ENCODE data around the gene TMEM117.

Gene TMEM117

DNA sequence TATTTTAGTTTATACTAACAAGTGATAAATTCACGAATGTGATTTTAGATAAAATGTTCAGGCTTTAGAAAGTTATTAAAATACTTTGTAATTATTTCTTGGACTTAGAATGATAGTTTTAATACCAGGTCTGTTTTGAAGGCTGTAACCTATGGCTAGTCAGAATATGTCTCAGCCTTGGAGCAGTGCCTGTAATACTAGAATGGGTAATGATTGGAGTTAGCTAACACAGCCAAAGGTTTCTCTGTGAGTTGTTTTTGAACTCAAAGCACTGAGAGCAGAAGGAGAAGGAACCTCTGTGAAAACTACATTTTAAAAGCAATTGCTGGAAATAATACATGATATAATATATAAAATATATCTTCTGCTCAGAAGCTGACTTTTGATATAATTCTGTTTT, 110.1 kb downstream of the TMEM117 start:
- Histone ChIP-seq H3K4me2 (ENCODE audit: low read length) (no peak overlapping the region), H3K9me3 (ENCODE audit: control insufficient read depth, low read length) (no peaks in the 10 kb centered on the region), H3K4me1 (no peaks in the 10 kb centered on the region), H3K27ac (no peak overlapping the region), H3K4me3 (ENCODE audit: low read depth, low read length) (no peak overlapping the region), H2AFZ (no peak overlapping the region), H3K36me3 (ENCODE audit: control insufficient read depth, insufficient read depth, low read length) (no peaks in the 10 kb centered on the region), H3K79me2 (no peaks in the 10 kb centered on the region), H3K9ac (no peak overlapping the region), H3K27me3 (ENCODE audit: control insufficient read depth, insufficient read depth, low read length) (no peaks in the 10 kb centered on the region)
- TF ChIP-seq, protein P1, sequence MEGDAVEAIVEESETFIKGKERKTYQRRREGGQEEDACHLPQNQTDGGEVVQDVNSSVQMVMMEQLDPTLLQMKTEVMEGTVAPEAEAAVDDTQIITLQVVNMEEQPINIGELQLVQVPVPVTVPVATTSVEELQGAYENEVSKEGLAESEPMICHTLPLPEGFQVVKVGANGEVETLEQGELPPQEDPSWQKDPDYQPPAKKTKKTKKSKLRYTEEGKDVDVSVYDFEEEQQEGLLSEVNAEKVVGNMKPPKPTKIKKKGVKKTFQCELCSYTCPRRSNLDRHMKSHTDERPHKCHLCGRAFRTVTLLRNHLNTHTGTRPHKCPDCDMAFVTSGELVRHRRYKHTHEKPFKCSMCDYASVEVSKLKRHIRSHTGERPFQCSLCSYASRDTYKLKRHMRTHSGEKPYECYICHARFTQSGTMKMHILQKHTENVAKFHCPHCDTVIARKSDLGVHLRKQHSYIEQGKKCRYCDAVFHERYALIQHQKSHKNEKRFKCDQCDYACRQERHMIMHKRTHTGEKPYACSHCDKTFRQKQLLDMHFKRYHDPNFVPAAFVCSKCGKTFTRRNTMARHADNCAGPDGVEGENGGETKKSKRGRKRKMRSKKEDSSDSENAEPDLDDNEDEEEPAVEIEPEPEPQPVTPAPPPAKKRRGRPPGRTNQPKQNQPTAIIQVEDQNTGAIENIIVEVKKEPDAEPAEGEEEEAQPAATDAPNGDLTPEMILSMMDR (IDR thresholded peaks at IDR 0.05) = no peak

DNA sequence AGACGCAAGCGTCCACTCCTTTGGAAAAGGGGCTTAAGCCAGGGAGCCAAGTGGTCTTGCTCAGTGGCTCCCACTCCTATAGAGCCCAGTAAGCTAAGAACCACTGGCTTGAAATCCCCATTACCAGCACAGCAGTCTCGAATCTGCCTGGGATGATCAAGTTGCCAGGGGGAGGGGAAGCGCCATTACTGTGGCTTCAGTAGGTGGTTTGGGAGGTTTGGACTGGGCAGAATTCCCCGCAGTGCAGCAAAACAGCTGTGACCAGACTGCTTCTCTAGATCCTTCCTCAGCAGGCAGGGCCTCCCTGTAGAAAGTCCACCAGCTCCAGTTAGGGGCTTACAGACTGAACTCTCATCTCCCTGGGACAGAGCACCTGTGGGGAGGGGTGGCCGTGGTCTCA, 115.4 kb downstream of the TMEM117 start:
- no peaks in the 10 kb centered on the region for H3K9me3 ChIP-seq (ENCODE audit: control insufficient read depth, low read length)
- no peak overlapping the region for H3K9ac ChIP-seq
- H3K27ac ChIP-seq = no peak overlapping the region
- no peaks in the 10 kb centered on the region for H3K4me1 ChIP-seq
- TF ChIP-seq, protein P1 (IDR thresholded peaks at IDR 0.05) = no peak
- no peaks in the 10 kb centered on the region for H3K79me2 ChIP-seq
- H2AFZ ChIP-seq = no peak overlapping the region
- no peak overlapping the region for H3K4me2 ChIP-seq (ENCODE audit: low read length)
- no peaks in the 10 kb centered on the region for H3K36me3 ChIP-seq (ENCODE audit: control insufficient read depth, insufficient read depth, low read length)
- no peaks in the 10 kb centered on the region for H3K27me3 ChIP-seq (ENCODE audit: control insufficient read depth, insufficient read depth, low read length)
- H3K4me3 ChIP-seq (ENCODE audit: low read depth, low read length) = no peak overlapping the region

DNA sequence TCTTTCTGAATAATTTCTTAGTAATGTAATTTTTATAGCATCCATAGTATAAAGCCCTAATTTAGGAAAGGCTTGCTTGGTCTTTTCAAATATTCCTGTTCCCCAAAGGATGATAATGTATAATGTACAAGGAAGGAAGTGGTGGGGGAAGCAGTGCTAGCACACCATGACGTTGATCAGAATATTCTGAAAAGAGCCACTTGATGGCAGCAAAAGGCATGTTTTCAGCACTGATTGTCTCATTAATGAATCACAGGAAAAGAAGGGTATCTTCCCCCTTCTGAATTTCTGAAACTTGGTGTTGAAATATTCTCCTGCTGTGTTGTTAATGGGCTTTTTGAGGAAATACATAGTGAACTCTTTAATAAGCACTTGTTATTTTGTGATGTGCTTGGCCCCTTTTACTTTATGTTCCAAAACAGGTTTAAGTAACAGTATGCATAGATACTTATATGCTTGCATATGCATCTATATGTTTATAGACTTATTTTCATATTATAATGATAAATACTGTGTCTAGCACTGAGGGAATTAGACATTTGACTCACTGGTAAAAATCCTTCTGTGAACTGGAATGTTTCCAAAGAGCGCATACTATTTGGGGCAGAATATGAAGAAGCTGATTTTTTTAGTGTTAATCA, 122.0 kb downstream of the TMEM117 start:
- TF ChIP-seq, protein P1 (IDR thresholded peaks at IDR 0.05) = peak; percentile 8
- no peak overlapping the region for H3K9ac ChIP-seq
- H3K4me2 ChIP-seq (ENCODE audit: low read length) = no peak overlapping the region
- H2AFZ ChIP-seq = no peak overlapping the region
- H3K4me1 ChIP-seq = no peaks in the 10 kb centered on the region
- H3K4me3 ChIP-seq (ENCODE audit: low read depth, low read length) = no peak overlapping the region
- H3K27ac ChIP-seq = no peak overlapping the region
- no peaks in the 10 kb centered on the region for H3K27me3 ChIP-seq (ENCODE audit: control insufficient read depth, insufficient read depth, low read length)
- H3K9me3 ChIP-seq (ENCODE audit: control insufficient read depth, low read length) = no peaks in the 10 kb centered on the region
- no peaks in the 10 kb centered on the region for H3K79me2 ChIP-seq
- H3K36me3 ChIP-seq (ENCODE audit: control insufficient read depth, insufficient read depth, low read length) = no peaks in the 10 kb centered on the region

DNA sequence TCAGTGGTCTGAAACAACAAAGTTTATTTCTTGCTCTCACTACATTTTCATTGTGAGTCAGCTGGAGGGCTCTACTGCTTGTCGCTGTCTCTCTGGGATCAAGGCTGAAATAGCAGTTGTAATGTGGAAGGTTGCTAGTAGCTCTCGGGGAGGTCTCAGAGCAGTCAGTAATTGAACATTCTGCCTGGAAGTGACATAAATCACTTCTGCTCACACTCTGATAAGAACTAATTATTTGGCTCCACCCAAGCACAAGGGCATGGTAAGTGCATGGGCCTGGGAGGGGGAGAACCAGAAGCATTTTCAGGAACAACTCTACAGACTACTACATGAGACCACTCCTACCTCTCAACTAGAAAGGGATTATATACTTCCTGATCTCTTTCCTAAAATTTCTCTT, 128.2 kb downstream of the TMEM117 start:
- H3K4me2 ChIP-seq (ENCODE audit: low read length) = no peak overlapping the region
- no peak overlapping the region for H3K4me3 ChIP-seq (ENCODE audit: low read depth, low read length)
- TF ChIP-seq, protein P1 (IDR thresholded peaks at IDR 0.05) = no peak

DNA sequence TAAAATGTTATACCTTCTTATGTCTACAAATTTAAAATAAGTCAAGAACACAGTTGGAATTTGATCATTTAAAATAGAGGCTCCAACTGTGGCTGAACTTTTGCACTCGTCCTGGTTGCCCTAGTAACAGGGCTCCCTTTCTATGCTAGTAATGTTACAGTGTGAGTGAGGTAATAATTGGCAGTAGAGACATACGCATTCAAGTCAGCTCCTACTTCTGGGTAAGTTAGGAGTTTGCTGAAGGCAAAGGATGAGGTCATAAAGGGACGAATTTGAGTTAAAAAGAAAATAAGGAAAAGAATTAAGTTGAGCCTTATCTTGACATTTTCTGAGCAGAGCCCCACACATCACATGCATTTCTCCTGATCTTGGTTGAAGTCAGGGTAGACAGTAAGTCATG, 129.1 kb downstream of the TMEM117 start:
- no peaks in the 10 kb centered on the region for H3K36me3 ChIP-seq (ENCODE audit: control insufficient read depth, insufficient read depth, low read length)
- no peak overlapping the region for H2AFZ ChIP-seq
- no peak overlapping the region for H3K4me2 ChIP-seq (ENCODE audit: low read length)
- H3K9ac ChIP-seq = no peak overlapping the region
- H3K4me3 ChIP-seq (ENCODE audit: low read depth, low read length) = no peak overlapping the region
- H3K27ac ChIP-seq = no peak overlapping the region
- no peaks in the 10 kb centered on the region for H3K4me1 ChIP-seq
- TF ChIP-seq, protein P1 (IDR thresholded peaks at IDR 0.05) = no peak
- no peaks in the 10 kb centered on the region for H3K27me3 ChIP-seq (ENCODE audit: control insufficient read depth, insufficient read depth, low read length)
- H3K79me2 ChIP-seq = no peaks in the 10 kb centered on the region
- no peaks in the 10 kb centered on the region for H3K9me3 ChIP-seq (ENCODE audit: control insufficient read depth, low read length)

More for the DNA sequence above, 128.2 kb downstream of the TMEM117 start:
- Histone ChIP-seq H3K36me3 (ENCODE audit: control insufficient read depth, insufficient read depth, low read length) (no peaks in the 10 kb centered on the region), H3K4me1 (no peaks in the 10 kb centered on the region), H3K9ac (no peak overlapping the region), H3K9me3 (ENCODE audit: control insufficient read depth, low read length) (no peaks in the 10 kb centered on the region), H3K79me2 (no peaks in the 10 kb centered on the region), H3K27me3 (ENCODE audit: control insufficient read depth, insufficient read depth, low read length) (no peaks in the 10 kb centered on the region), H3K27ac (no peak overlapping the region), H2AFZ (no peak overlapping the region)
